Measurements from ENCODE around the gene PKM. TPM values are rescaled to one million over a fixed set of nuclear protein-coding genes. Genes with fewer than 3 reads are reported as not detected.

Gene PKM
- total and polyA plus RNA-seq, 9 of the 15 experiments (the other 6 are each of a cell fraction or from before 2014, with no cell fraction given), result 140 to 825 (median 383) TPM

DNA sequence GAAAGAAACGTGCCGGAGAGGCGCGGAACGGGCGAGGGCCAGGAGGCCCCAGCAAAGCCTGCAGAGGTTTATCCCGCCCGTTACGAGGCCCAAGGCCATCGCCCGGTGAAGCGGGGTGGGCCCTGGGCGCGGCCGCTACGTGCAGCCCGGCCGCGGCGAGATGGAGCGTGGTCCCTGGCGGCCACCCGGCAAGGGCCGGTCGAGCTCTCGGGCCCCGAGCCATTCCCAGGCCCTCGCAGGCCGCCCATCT, 1.1 kb downstream of the PKM start (continued):
- TF ChIP-seq SIN3A (IDR thresholded peaks at IDR 0.05; ENCODE audit: borderline replicate concordance in 2 of 2, control insufficient read depth in 1 of 2, low read depth in 2 of 2, low read length in 2 of 2), result peak in 1 of 2 experiments; percentile 6; a peak in 1 of 4 replicates

DNA sequence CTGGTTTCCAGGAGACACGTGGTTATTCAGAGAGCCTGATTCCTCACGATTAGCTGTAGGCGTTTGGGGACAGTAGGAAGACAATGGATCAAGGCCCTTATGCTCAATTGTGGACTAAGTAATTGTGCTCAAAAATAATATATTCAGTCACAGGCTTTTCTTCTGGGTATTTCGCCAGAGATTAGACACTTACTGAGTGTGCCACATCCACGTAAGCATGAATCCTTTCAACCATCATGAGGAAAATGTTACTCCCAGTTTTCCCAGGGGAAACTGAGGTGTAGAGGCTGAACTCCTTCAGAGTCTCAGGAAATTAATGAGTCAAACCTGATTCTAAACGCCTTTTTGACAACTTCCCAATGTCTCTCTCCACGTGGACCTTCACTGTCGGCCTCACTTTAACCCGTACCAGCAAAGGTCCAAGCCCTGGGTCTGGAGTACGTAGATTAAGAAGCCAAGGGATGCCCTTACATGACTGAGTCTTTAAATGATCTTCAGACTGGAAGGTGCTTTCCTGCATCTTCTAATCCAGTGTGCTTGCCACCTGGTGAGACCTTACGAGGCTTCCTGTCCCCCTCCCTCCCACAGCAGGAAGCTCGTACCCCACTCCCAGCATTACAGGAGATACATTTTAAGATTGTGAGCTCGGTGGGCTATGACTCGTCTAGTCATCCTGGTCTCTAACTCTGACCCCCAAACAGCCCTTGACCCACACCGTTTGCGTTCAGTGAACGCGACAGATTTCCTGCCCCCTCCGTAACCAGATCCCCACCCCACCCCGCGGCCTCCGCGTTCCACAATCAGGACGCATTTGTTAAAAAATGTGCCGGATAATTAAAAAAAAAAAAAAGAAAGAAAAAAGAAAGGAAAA, 1.7 kb downstream of the PKM start:
- FAIRE-seq, result no peak
- POLR2A ChIA-PET, result interaction anchor here (1.4 kb wide), 1 partner anchor 371 kb away, joined by 3 read pairs; no protein-coding TSS in a partner anchor
- H3K9me1 ChIP-seq (ENCODE audit: control insufficient read depth, insufficient read depth, low read length), result peaks cover 8% of the 10 kb centered on the region
- TSS peak; percentile 41 for BruUV-seq (replicated peaks)
- CTCF ChIA-PET (ENCODE audit: low intra/inter-chr PET ratio), result no interaction called here
- H3K4me1 ChIP-seq (replicated peaks in 1 of 2; ENCODE audit: control insufficient read depth in 2 of 2, insufficient read depth in 2 of 2, low read length in 2 of 2), result peaks cover 48 to 66% of the 10 kb centered on the region in 2 experiments
- H3K36me3 ChIP-seq (ENCODE audit: control insufficient read depth, insufficient read depth, low read length), result peaks cover 35% of the 10 kb centered on the region
- 12% methylated on average over 16 of the region's 25 CpGs for WGBS (ENCODE audit: insufficient coverage, low coverage, missing lambda C conversion rate)
- H3K4me2 ChIP-seq (ENCODE audit: insufficient read depth, low read length), result peak overlapping the region; percentile 96
- no peak overlapping the region for H2AFZ ChIP-seq (ENCODE audit: low read depth, low read length)
- ATAC-seq, result no peak
- intact Hi-C loops (cut with micrococcal nuclease), result no loop called here
- H3K9me3 ChIP-seq (replicated peaks; ENCODE audit: control insufficient read depth, insufficient read depth, low read depth, low read length), result no peaks in the 10 kb centered on the region
- peak overlapping the region; percentile 77 to 92 for H3K9ac ChIP-seq (ENCODE audit: insufficient read depth in 1 of 2, low read depth in 2 of 2, low read length in 2 of 2)
- H3K79me2 ChIP-seq (ENCODE audit: control insufficient read depth, insufficient read depth, low read length), result peaks cover 63% of the 10 kb centered on the region
- no peaks in the 10 kb centered on the region for H3K27me3 ChIP-seq (ENCODE audit: control insufficient read depth in 2 of 2, insufficient read depth in 2 of 2, low read length in 2 of 2)
- H4K20me1 ChIP-seq (replicated peaks; ENCODE audit: control insufficient read depth, insufficient read depth, low read length), result peaks cover 8% of the 10 kb centered on the region
- peak in 1 of 4 experiments; percentile 30 for DNase-seq (ENCODE audit: extremely low read depth in 1 of 4, low spot score in 3 of 4)
- H3K4me3 ChIP-seq, result peak overlapping the region; percentile 67
- in situ Hi-C loops (cut with MboI), result no loop called here
- H3K27ac ChIP-seq (ENCODE audit: extremely low read depth, low read depth, low read length), result peak overlapping the region; percentile 88
- TF ChIP-seq E2F3 (CRISPR knock-in tag; IDR thresholded peaks at IDR 0.05) (no peak), ATF6 (CRISPR knock-in tag; IDR thresholded peaks at IDR 0.05) (no peak), BRD4 (IDR thresholded peaks at IDR 0.05) (0 out of 2 replicates have a peak, but pooled peaks have one; percentile 1), KDM5B (IDR thresholded peaks at IDR 0.05; ENCODE audit: insufficient replicate concordance, low read depth, low read length) (peak; percentile 19), DLX4 (CRISPR knock-in tag; IDR thresholded peaks at IDR 0.05) (no peak), SRSF9 (IDR thresholded peaks at IDR 0.05; ENCODE audit: borderline replicate concordance, low read depth, low read length) (no peak), PURB (CRISPR knock-in tag; IDR thresholded peaks at IDR 0.05; ENCODE audit: low read depth) (no peak), MNT (conservative IDR thresholded peaks at IDR 0.05) (peak; percentile 14 to 58; a peak in 2 of 4 replicates)
- TF ChIP-seq, protein P1, sequence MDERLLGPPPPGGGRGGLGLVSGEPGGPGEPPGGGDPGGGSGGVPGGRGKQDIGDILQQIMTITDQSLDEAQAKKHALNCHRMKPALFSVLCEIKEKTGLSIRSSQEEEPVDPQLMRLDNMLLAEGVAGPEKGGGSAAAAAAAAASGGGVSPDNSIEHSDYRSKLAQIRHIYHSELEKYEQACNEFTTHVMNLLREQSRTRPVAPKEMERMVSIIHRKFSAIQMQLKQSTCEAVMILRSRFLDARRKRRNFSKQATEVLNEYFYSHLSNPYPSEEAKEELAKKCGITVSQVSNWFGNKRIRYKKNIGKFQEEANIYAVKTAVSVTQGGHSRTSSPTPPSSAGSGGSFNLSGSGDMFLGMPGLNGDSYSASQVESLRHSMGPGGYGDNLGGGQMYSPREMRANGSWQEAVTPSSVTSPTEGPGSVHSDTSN (CRISPR knock-in tag; IDR thresholded peaks at IDR 0.05; ENCODE audit: low read depth), result no peak
- TF ChIP-seq, protein P1 (tag; conservative IDR thresholded peaks at IDR 0.05; ENCODE audit: low read depth), result no peak
